Measurements from ENCODE around the gene ANKRD23. TPM values are rescaled to one million over a fixed set of nuclear protein-coding genes. Genes with fewer than 3 reads are reported as not detected.

The ANKRD23 gene
- total RNA-seq, 1 donor from 2014 or later: 0.98 TPM

- Histone ChIP-seq H3K4me3 (no peak overlapping the region), H3K4me1 (no peaks in the 10 kb centered on the region), H3K9me3 (no peaks in the 10 kb centered on the region), H3K36me3 (peaks cover 0 to 51% of the 10 kb centered on the region in 2 donors), H3K27me3 (no peaks in the 10 kb centered on the region), H3K27ac (no peak overlapping the region)
- TF ChIP-seq POLR2AphosphoS5 (IDR thresholded peaks at IDR 0.05; ENCODE audit: insufficient read depth in 1 of 2, low read depth in 1 of 2) (no peak), POLR2A (IDR thresholded peaks at IDR 0.05) (no peak)
- TF ChIP-seq, protein P1, sequence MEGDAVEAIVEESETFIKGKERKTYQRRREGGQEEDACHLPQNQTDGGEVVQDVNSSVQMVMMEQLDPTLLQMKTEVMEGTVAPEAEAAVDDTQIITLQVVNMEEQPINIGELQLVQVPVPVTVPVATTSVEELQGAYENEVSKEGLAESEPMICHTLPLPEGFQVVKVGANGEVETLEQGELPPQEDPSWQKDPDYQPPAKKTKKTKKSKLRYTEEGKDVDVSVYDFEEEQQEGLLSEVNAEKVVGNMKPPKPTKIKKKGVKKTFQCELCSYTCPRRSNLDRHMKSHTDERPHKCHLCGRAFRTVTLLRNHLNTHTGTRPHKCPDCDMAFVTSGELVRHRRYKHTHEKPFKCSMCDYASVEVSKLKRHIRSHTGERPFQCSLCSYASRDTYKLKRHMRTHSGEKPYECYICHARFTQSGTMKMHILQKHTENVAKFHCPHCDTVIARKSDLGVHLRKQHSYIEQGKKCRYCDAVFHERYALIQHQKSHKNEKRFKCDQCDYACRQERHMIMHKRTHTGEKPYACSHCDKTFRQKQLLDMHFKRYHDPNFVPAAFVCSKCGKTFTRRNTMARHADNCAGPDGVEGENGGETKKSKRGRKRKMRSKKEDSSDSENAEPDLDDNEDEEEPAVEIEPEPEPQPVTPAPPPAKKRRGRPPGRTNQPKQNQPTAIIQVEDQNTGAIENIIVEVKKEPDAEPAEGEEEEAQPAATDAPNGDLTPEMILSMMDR (IDR thresholded peaks at IDR 0.05): no peak
- DNase-seq (ENCODE audit: extremely low spot score in 2 of 2): no peak
- intact Hi-C loops (cut with DNase I): no loop called here
Measured at GRCh38 chr2:96848264-96848663, 4.4 kb upstream of the ANKRD23 start.

GRCh38 chr2:96847586-96847985 lies 3.8 kb upstream of the ANKRD23 start:
- Histone ChIP-seq H3K9me3 (no peaks in the 10 kb centered on the region), H3K27me3 (no peaks in the 10 kb centered on the region), H3K4me3 (no peak overlapping the region), H3K36me3 (peaks cover 0 to 44% of the 10 kb centered on the region in 2 donors), H3K27ac (no peak overlapping the region), H3K4me1 (no peaks in the 10 kb centered on the region)
- intact Hi-C loops (cut with DNase I): no loop called here
- TF ChIP-seq, protein P1 (IDR thresholded peaks at IDR 0.05): no peak
- TF ChIP-seq POLR2A (IDR thresholded peaks at IDR 0.05) (no peak), POLR2AphosphoS5 (IDR thresholded peaks at IDR 0.05; ENCODE audit: insufficient read depth in 1 of 2, low read depth in 1 of 2) (no peak)
- DNase-seq (ENCODE audit: extremely low spot score in 2 of 2): no peak

- no peak overlapping the region for H3K4me3 ChIP-seq
- no peak overlapping the region for H3K27ac ChIP-seq
- H3K36me3 ChIP-seq: peaks cover 0 to 40% of the 10 kb centered on the region in 2 donors
- no peaks in the 10 kb centered on the region for H3K27me3 ChIP-seq
- intact Hi-C loops (cut with DNase I): no loop called here
- no peaks in the 10 kb centered on the region for H3K9me3 ChIP-seq
- TF ChIP-seq POLR2AphosphoS5 (IDR thresholded peaks at IDR 0.05; ENCODE audit: insufficient read depth in 1 of 2, low read depth in 1 of 2): no peak
- TF ChIP-seq, protein P1 (IDR thresholded peaks at IDR 0.05): no peak
- TF ChIP-seq POLR2A (IDR thresholded peaks at IDR 0.05): no peak
- no peak for DNase-seq (ENCODE audit: extremely low spot score in 2 of 2)
- no peaks in the 10 kb centered on the region for H3K4me1 ChIP-seq
Measured at GRCh38 chr2:96846825-96847224, 3.0 kb upstream of the ANKRD23 start.

GRCh38 chr2:96844405-96844808 lies 586 bp upstream of the ANKRD23 start:
- H3K36me3 ChIP-seq: peaks cover 0 to 17% of the 10 kb centered on the region in 2 donors
- no peak for DNase-seq (ENCODE audit: extremely low spot score in 2 of 2)
- peaks cover 9% of the 10 kb centered on the region for H3K4me1 ChIP-seq
- no peaks in the 10 kb centered on the region for H3K27me3 ChIP-seq
- no peak overlapping the region for H3K27ac ChIP-seq
- H3K9me3 ChIP-seq: no peaks in the 10 kb centered on the region
- intact Hi-C loops (cut with DNase I): no loop called here
- H3K4me3 ChIP-seq: no peak overlapping the region
- no peak for TF ChIP-seq POLR2A (IDR thresholded peaks at IDR 0.05)

GRCh38 chr2:96842600-96842999 lies 1.2 kb downstream of the ANKRD23 start:
- intact Hi-C loops (cut with DNase I): no loop called here
- no peak for DNase-seq (ENCODE audit: extremely low spot score in 2 of 2)
- no peak overlapping the region for H3K4me3 ChIP-seq
- no peak for TF ChIP-seq POLR2AphosphoS5 (IDR thresholded peaks at IDR 0.05; ENCODE audit: insufficient read depth in 1 of 2, low read depth in 1 of 2)
- TF ChIP-seq POLR2A (IDR thresholded peaks at IDR 0.05): no peak
- TF ChIP-seq, protein P1 (IDR thresholded peaks at IDR 0.05): no peak
- H3K36me3 ChIP-seq: peaks cover 0 to 1% of the 10 kb centered on the region in 2 donors
- no peaks in the 10 kb centered on the region for H3K9me3 ChIP-seq
- no peak overlapping the region for H3K27ac ChIP-seq
- peaks cover 15% of the 10 kb centered on the region for H3K4me1 ChIP-seq
- H3K27me3 ChIP-seq: no peaks in the 10 kb centered on the region

Measured in vagina (tissue), 2 donors.